GM18499 (cell line): ENCODE results near the gene MILR1.
"Not testable (repeated sequence)": the region's sequence is repeated elsewhere in the genome, so short reads cannot be mapped to it uniquely, and the experiment has no call there.

Source experiments
- ATAC-seq: cut with Tn5 transposase; IDR thresholded peaks from one replicate; pipeline ENCODE4 v1.9.1; 2021; ENCODE audit warnings: moderate number of reproducible peaks; ENCODE audit not compliant: insufficient read depth, unreplicated experiment

Gene MILR1

GRCh38 chr17:64425191-64425590 lies 23.7 kb upstream of the MILR1 start:
- ATAC-seq: no peak

GRCh38 chr17:64426596-64426995 lies 22.3 kb upstream of the MILR1 start:
- ATAC-seq: no peak

GRCh38 chr17:64428406-64428805 lies 20.5 kb upstream of the MILR1 start:
- ATAC-seq: no peak

- not testable (repeated sequence) for ATAC-seq
Measured at GRCh38 chr17:64430036-64430435, 18.9 kb upstream of the MILR1 start.

GRCh38 chr17:64431534-64431933 lies 17.4 kb upstream of the MILR1 start:
- ATAC-seq: no peak

- no peak for ATAC-seq
Measured at GRCh38 chr17:64437944-64438525, 10.9 kb upstream of the MILR1 start.

GRCh38 chr17:64439521-64439920 lies 9.4 kb upstream of the MILR1 start:
- ATAC-seq: not testable (repeated sequence)

GRCh38 chr17:64439956-64440355 lies 9.0 kb upstream of the MILR1 start:
- ATAC-seq: no peak

GRCh38 chr17:64441772-64442540 lies 7.0 kb upstream of the MILR1 start:
- no peak for ATAC-seq

GRCh38 chr17:64442541-64442971 lies 6.4 kb upstream of the MILR1 start:
- no peak for ATAC-seq

- no peak for ATAC-seq
Measured at GRCh38 chr17:64443086-64443760, 5.7 kb upstream of the MILR1 start.

GRCh38 chr17:64447526-64447925 lies 1.4 kb upstream of the MILR1 start:
- ATAC-seq: no peak

- no peak for ATAC-seq
Measured at GRCh38 chr17:64449545-64449944, 630 bp downstream of the MILR1 start.

GRCh38 chr17:64455993-64456885 lies 7.3 kb downstream of the MILR1 start:
- no peak for ATAC-seq

- ATAC-seq: no peak
Measured at GRCh38 chr17:64457156-64457555, 8.2 kb downstream of the MILR1 start.

GRCh38 chr17:64458756-64459155 lies 9.8 kb downstream of the MILR1 start:
- no peak for ATAC-seq

GRCh38 chr17:64459284-64459747 lies 10.4 kb downstream of the MILR1 start:
- ATAC-seq: no peak

GRCh38 chr17:64459818-64460217 lies 10.9 kb downstream of the MILR1 start:
- ATAC-seq: not testable (repeated sequence)

- ATAC-seq: no peak
Measured at GRCh38 chr17:64460955-64461354, 12.0 kb downstream of the MILR1 start.

- ATAC-seq: no peak
Measured at GRCh38 chr17:64461788-64462187, 12.9 kb downstream of the MILR1 start.
